Ovary (tissue), 9 donors: ENCODE measurements around the gene ST6GALNAC3. TPM values are rescaled to one million over a fixed set of nuclear protein-coding genes. Genes with fewer than 3 reads are reported as not detected.

Source experiments
- DNase-seq, 5 donors: peaks; one replicate each; pipeline ENCODE4 v3.0.0-alpha.2; 2019 to 2020
- H3K27ac ChIP-seq, 2 donors: fragments of 200-600 bp; one replicate each; pipeline versions ENCODE4 v1.5.1 to v1.8.0; 2019 to 2022
- H3K27me3 ChIP-seq: fragments of 200-600 bp; one replicate; pipeline ENCODE4 v1.8.0; 2022
- H3K36me3 ChIP-seq: fragments of 200-600 bp; sonication (generic); one replicate; pipeline ENCODE4 v1.5.1; 2019
- H3K4me1 ChIP-seq: one replicate; pipeline ENCODE4 v1.8.1; 2013; ENCODE audit warnings: mild to moderate bottlenecking, moderate library complexity; ENCODE audit not compliant: insufficient read depth
- H3K4me3 ChIP-seq: fragments of 200-600 bp; sonication (generic); one replicate; pipeline ENCODE4 v1.5.1; 2017
- H3K9me3 ChIP-seq, 2 donors: fragments of 200-600 bp in 1 of 2; sonication (generic) in 1 of 2; one replicate each; pipeline versions ENCODE4 v1.5.1 to v1.8.1; 2013 to 2019; ENCODE audit warnings: mild to moderate bottlenecking in 1 of 2, moderate library complexity in 1 of 2
- CTCF ChIP-seq, 3 donors: fragments of 450-650 bp in 2 of 3; fragments of 200-600 bp in 1 of 3; IDR thresholded peaks; one replicate each; pipeline versions ENCODE4 v1.5.1 to v1.8.0; 2016 to 2022; ENCODE audit warnings: antibody characterized with exemption in 3 of 3, mild to moderate bottlenecking in 1 of 3
- EP300 ChIP-seq: sonication (generic); formaldehyde crosslinking; IDR thresholded peaks from one replicate; pipeline ENCODE4 v1.6.1; 2017; ENCODE audit warnings: antibody characterized with exemption
- POLR2A ChIP-seq: fragments of 450-650 bp; IDR thresholded peaks from one replicate; pipeline ENCODE4 v1.6.1; 2017; ENCODE audit warnings: antibody characterized with exemption, mild to moderate bottlenecking, moderate library complexity
- WGBS, 3 donors: extraction: QIAGEN DNeasy Blood & Tissue Kit in 1 of 3; methylation state at CpG; one replicate each; pipeline versions ENCODE4 v1.1.5 to v1.1.7; 2013 to 2017; 5-methylcytosine and 5-hydroxymethylcytosine counted together
- intact Hi-C, 4 donors: fragments of 100-400 bp; cut with DNase I; formaldehyde crosslinking; loops; one replicate each; pipeline versions ENCODE4 v1.11.0 to v1.15.1; 2022 to 2023
- polyA plus RNA-seq, 2 donors: library from polyadenylated mRNA; stranded (reverse); fragments of 200-250 nt in 1 of 2; fragments of 350-450 nt in 1 of 2; fragmentation: Illumina TruSeq in 1 of 2; extraction: RNeasy Lipid Tissue Mini Kit (QIAGEN cat#74804) in 1 of 2; gene quantifications; one replicate each; pipeline ENCODE4 v1.2.3, GENCODE V29; 2013 to 2014
- total RNA-seq, 7 donors: library from RNA; depleted of rRNA in 2 of 7; stranded (reverse); fragments of >200 nt in 2 of 7; fragmentation: NEBNext Ultra II Directional in 3 of 7; extraction: Animal tissue kit (Norgen Biotek cat#: 25700) in 3 of 7; gene quantifications; one replicate each; pipeline versions ENCODE4 v1.1.0 to v1.2.4, GENCODE V29; 2016 to 2023
- donor health status: DM: no; HTN: no; CAD: no; lungs with moderate emphysema.
- donor health status: DM: no; HTN: no; CAD: no.
- donor health status: Bipolar disorder and iron deficiency.
- donor health status: DM: yes; HTN: yes; CAD: no.
- donor health status: DM: no; HTN: no; CAD: no.
- donor health status: DM: yes; HTN: yes; CAD: no.

The ST6GALNAC3 gene
- total and polyA plus RNA-seq, 9 donors = 1.9 to 6.7 (median 4.0) TPM

- Histone ChIP-seq H3K9me3 (no peaks in the 10 kb centered on the region), H3K36me3 (no peaks in the 10 kb centered on the region), H3K4me3 (no peak overlapping the region), H3K27ac (no peak overlapping the region), H3K4me1 (no peaks in the 10 kb centered on the region), H3K27me3 (no peaks in the 10 kb centered on the region)
- no peak for DNase-seq
- no peak for TF ChIP-seq CTCF (IDR thresholded peaks at IDR 0.05)
- TF ChIP-seq POLR2A = no peak
- no peak for TF ChIP-seq EP300
- 78 to 88% (median 87%) methylated on average over 3 of the region's 3 CpGs for WGBS, 3 donors
- intact Hi-C loops = no loop called here
Measured at GRCh38 chr1:76125473-76126219, 51.1 kb downstream of the ST6GALNAC3 start.

GRCh38 chr1:76128096-76128495 is 53.5 kb downstream of the ST6GALNAC3 start:
- no peak for DNase-seq
- TF ChIP-seq EP300 (no peak), CTCF (IDR thresholded peaks at IDR 0.05) (no peak), POLR2A (no peak)
- no peak overlapping the region for H3K27ac ChIP-seq
- no peaks in the 10 kb centered on the region for H3K27me3 ChIP-seq
- intact Hi-C loops = no loop called here
- H3K36me3 ChIP-seq = no peaks in the 10 kb centered on the region
- no peak overlapping the region for H3K4me3 ChIP-seq
- no peaks in the 10 kb centered on the region for H3K9me3 ChIP-seq
- 89 to 91% (median 89%) methylated on average over 5 of the region's 5 CpGs for WGBS, 3 donors
- H3K4me1 ChIP-seq = no peaks in the 10 kb centered on the region

- Histone ChIP-seq H3K27me3 (no peaks in the 10 kb centered on the region), H3K36me3 (no peaks in the 10 kb centered on the region), H3K4me1 (no peaks in the 10 kb centered on the region), H3K27ac (no peak overlapping the region), H3K4me3 (no peak overlapping the region), H3K9me3 (no peaks in the 10 kb centered on the region)
- TF ChIP-seq CTCF (IDR thresholded peaks at IDR 0.05) (no peak), POLR2A (no peak), EP300 (no peak)
- DNase-seq = no peak
- WGBS, 3 donors = 71 to 85% (median 84%) methylated on average over 6 of the region's 6 CpGs
- intact Hi-C loops = no loop called here
Measured at GRCh38 chr1:76129731-76130130, 55.2 kb downstream of the ST6GALNAC3 start.

GRCh38 chr1:76130992-76131391 is 56.4 kb downstream of the ST6GALNAC3 start:
- TF ChIP-seq CTCF (IDR thresholded peaks at IDR 0.05) = no peak
- TF ChIP-seq EP300 = no peak
- no peak for TF ChIP-seq POLR2A
- 96% methylated on average over 4 of the region's 4 CpGs for WGBS, 3 donors
- Histone ChIP-seq H3K4me3 (no peak overlapping the region), H3K36me3 (no peaks in the 10 kb centered on the region), H3K4me1 (no peaks in the 10 kb centered on the region), H3K27ac (no peak overlapping the region), H3K27me3 (no peaks in the 10 kb centered on the region), H3K9me3 (no peaks in the 10 kb centered on the region)
- intact Hi-C loops = no loop called here
- DNase-seq = no peak
